Stimulated activated CD4-positive, alpha-beta T cell treated with anti-CD3 and anti-CD28 coated beads, Interleukin-12 subunit alpha, Interleukin-12 subunit beta, amount 100 ng/mL, for 48 hours (primary cell): ENCODE results near the gene GPC3.
"Not testable (repeated sequence)": the region's sequence is repeated elsewhere in the genome, so short reads cannot be mapped to it uniquely, and the experiment has no call there.

Experiments used
- DNase-seq, 3 donors: peaks; one replicate each; pipeline ENCODE4 v3.0.0-alpha.2; 2020; ENCODE audit warnings: low read depth in 2 of 3, low spot score in 1 of 3

The GPC3 gene

GRCh38 chrX:133655275-133656265 is 329.8 kb downstream of the GPC3 start:
- DNase-seq = no peak

DNA sequence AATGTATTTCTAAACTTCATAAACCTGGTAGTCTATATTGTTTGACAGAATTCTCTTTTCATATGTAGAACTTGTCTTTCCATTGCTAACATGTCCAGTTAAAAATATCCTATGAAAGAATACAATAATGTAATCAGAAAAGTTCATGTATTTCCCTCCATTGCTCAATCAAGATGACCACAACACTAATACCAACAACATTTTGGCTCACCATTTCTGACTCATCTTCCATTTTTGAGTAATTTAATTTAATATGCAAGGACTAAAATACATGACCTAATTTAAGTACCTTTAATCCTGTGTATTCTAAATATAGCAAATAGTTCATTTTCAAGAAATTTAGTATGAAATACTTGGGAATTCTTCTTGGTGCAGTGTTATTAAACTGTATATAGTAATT is 330.6 kb downstream of the GPC3 start:
- no peak for DNase-seq

GRCh38 chrX:133653358-133653757 is 332.0 kb downstream of the GPC3 start:
- no peak for DNase-seq

GRCh38 chrX:133652185-133652584 is 333.2 kb downstream of the GPC3 start:
- DNase-seq = no peak

DNA sequence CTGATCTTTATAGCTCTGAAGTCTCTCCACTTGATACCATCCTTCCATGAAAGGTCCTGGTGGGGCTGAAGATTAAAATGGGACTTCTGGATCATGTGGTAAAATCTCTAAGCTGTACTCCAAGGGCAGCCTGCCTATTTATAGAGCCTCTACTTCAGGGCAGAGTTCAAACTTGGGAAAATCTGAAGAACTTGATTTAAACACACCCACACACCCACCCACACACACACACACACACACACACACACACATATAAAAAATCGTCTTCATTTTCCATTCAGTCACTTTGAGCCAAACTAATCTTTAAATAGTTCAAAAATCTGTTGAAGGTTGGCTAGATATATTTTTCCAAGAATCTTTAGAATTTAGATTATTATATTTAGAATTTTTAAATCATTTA is 335.2 kb downstream of the GPC3 start:
- DNase-seq = no peak

- no peak for DNase-seq
Measured at GRCh38 chrX:133649651-133650050, 335.7 kb downstream of the GPC3 start.

DNA sequence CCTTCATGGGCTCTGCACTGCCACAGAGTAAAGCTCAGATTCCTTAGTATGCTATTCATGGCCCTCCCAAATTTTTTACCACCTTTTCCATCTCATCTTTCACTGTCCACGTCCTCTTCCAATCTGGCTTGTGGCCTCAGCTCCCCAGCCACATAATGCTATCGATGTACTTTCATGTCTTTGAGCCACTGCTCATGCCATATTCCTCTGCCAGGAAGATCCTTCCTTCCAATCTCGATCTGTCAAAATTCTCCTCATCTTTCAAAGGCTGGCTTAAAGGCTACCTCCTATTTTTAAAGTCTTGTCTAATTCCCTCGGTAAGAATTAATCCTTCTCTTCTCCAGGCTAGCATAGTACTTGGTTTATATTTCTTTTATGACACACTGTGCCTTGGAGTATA is 336.8 kb downstream of the GPC3 start:
- no peak for DNase-seq

DNA sequence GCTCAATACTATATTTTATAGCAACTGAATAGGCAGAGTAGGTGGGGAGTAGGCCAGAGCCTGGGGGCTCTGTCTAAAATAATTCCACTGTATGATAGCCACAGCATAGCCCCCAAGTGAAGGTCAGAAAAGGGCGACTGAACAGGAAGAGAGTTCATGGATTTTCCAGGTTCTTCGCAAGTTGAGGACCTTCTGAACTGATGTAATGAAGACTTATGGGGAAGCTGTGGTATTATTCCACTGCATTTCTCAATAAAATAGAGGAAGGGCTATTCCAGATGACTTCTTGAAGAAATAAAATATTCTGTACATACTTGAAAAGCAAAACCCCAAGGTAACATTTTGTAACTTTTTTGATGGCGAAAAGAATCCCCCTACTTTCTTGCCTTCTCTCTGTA is 338.7 kb downstream of the GPC3 start:
- no peak for DNase-seq

- no peak for DNase-seq
Measured at GRCh38 chrX:133645977-133646718, 339.2 kb downstream of the GPC3 start.

DNA sequence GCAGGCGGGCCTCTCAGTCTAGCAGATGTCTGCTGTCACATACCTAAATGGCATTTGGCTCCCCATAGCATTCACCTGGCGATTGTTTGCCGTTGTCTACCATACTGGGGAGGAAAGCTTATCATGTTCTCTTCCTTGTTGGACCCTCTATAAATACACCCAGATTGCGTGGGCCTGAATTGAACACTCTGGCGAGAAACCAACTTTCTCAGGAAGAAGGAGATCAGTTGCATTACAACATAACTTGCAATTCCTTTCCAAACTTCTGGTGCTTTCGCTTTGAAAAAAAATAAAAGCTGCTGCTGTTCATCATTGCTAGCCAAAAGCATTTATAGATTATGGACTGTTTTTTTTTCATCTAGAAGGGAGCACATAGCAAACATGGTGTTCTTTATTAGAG is 340.1 kb downstream of the GPC3 start:
- no peak for DNase-seq

DNA sequence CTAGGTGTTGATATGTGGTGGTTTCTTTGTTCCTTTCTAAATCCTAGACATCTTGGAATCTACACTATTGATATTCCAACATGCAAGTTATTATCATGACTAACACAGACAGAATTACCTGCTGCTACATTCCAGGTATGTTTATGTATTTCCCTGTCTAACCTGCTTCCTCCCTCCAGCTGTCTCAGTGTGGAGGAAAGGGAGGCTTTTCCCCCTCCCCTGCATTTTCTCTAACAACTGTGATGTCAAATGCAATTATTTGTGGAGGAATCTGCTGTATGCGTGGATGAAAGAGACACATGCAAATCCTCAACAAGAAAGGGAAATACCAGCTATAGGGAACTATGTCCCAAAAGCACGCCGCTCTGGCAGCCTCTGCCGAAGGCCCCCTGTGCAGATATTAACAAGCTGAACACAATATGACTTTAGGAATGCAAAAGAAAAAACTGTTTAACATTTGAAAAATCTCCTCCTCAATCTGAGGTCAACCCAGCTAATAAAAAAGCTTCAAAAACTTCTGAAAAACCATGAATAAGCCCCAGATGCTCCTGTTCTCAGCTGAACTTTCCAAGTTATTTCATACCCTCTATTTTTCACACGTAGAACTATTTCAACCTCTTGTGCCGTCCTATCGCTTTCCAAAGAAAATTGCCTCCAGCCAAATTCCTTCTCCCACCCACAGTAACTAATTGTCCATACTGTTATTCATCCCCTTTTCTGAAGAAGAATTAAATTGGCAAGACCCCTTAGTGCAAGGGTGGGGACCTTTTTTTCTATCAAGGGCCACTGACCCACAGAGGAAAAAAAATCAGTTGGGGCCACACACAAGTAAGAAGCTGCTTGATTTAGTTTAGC is 345.0 kb downstream of the GPC3 start:
- DNase-seq = no peak

DNA sequence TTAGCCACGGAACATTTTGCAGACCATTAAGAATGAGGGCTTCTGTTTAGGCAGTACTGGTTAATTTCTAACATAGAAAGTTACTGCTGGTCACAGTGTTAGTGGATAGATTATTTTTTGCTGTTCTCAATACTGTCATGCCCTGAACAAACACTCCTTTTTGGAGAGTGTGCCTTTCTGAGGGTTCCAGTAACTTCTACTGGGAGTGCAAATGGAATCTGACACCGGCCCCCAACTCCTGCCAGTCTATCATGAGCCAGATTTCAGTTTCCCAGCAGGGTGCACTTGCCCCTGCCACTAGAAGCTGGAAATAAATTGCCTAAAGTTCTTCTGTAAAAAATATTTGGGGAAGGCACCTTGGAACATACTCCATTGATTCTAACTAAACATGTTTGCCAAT is 345.7 kb downstream of the GPC3 start:
- no peak for DNase-seq

GRCh38 chrX:133638285-133638684 is 347.1 kb downstream of the GPC3 start:
- no peak for DNase-seq

- DNase-seq = no peak
Measured at GRCh38 chrX:133637765-133638164, 347.6 kb downstream of the GPC3 start.

- no peak for DNase-seq
Measured at GRCh38 chrX:133636009-133636408, 349.4 kb downstream of the GPC3 start.

DNA sequence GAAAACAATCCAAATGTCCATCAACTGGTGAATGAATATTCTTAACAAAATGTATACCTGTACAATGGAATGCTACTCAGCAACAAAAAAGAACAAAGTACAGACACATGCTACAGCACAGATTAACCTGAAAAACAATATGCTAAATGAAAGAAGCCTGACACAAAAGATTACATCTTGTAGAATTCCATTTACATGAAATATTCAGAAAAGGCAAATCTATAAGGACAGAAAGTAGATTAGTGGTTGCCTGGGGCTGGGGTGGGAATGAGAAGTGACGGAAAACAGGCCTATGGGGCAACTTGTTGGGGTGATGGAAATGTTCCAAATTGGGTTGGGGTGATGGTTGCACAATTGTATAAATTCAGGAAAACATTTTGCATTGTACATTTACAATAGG is 351.0 kb downstream of the GPC3 start:
- no peak for DNase-seq

DNA sequence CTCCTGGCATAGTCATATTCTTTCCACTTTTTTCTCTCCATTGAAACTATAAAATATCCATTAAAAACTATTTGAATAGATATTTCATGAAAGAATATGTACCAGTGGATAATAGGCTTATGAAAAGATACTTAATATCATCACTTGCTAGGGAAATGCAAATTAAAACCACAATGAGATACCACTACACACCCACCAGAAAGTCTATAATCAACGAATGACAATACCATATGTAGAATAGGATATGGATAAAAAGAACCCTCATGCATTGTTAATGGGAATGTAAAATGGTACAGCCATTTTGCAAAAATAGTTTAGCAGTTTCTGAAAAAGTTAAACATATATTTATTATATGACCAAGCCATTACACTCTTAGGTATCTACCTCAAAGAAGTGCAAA is 351.4 kb downstream of the GPC3 start:
- no peak for DNase-seq

- no peak for DNase-seq
Measured at GRCh38 chrX:133633162-133633561, 352.2 kb downstream of the GPC3 start.

GRCh38 chrX:133630362-133630761 is 355.0 kb downstream of the GPC3 start:
- no peak for DNase-seq

DNA sequence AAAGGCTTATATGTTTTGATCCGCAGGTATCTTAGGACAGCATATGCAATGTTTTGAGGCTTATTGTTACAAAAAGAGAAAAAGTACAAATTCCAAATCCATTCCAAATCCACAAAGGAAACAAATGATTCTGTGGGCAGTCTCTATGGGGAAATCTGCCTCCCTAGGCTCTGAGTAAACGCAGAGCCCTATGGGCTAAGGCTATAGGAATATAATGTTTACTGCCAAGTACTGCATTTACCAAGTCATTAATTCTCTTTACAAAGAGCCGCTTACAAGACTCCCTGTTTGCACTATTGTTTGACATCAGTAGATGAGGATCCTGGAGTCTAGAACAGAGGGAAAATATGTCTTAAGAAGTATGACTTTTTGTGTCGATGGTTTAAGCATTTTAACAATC is 357.7 kb downstream of the GPC3 start:
- no peak for DNase-seq

DNA sequence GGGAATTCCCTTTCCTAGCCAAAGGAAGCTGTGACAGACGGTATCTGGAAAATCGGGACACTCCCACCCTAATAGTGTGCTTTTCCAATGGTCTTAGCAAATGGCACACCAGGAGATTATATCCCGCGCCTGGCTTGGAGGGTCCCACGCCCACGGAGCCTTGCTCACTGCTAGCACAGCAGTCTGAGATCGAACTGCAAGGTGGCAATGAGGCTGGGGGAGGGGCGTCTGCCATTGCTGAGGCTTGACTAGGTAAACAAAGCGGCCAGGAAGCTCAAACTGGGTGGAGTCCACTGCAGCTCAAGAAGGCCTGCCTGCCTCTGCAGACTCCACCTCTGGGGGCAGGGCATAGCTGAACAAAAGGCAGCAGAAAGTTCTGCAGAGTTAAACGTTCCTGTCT is 364.0 kb downstream of the GPC3 start:
- not testable (repeated sequence) for DNase-seq
